Fibroblast of skin of left biceps (primary cell): ENCODE measurements around the gene NKD2.
"Not testable (repeated sequence)": the region's sequence is repeated elsewhere in the genome, so short reads cannot be mapped to it uniquely, and the experiment has no call there.

ENCODE experiments used
- DNase-seq, 2 experiments: peaks; one replicate each; pipeline ENCODE4 v3.0.0-alpha.2; 2013; ENCODE audit warnings: low read depth in 2 of 2

Gene NKD2

GRCh38 chr5:1068895-1069719, 60.5 kb downstream of the NKD2 start:
- DNase-seq: no peak

DNA sequence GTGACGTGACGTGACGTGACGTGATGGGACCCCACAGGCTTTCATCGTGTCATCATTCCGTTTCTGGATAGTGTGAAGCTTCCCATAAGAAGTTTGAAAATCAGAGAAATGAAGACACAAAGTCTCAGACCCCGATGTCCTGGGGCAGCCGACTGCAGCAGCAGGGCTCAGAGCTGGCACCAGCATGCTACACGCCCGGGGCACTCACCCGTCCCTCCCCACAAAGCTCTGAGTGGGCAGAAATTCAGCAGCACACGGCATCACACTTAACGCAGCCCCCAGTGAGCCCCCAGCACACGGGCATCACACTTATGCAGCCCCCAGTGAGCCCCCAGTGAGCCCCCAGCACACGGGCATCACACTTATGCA, 61.1 kb downstream of the NKD2 start:
- DNase-seq: no peak

DNA sequence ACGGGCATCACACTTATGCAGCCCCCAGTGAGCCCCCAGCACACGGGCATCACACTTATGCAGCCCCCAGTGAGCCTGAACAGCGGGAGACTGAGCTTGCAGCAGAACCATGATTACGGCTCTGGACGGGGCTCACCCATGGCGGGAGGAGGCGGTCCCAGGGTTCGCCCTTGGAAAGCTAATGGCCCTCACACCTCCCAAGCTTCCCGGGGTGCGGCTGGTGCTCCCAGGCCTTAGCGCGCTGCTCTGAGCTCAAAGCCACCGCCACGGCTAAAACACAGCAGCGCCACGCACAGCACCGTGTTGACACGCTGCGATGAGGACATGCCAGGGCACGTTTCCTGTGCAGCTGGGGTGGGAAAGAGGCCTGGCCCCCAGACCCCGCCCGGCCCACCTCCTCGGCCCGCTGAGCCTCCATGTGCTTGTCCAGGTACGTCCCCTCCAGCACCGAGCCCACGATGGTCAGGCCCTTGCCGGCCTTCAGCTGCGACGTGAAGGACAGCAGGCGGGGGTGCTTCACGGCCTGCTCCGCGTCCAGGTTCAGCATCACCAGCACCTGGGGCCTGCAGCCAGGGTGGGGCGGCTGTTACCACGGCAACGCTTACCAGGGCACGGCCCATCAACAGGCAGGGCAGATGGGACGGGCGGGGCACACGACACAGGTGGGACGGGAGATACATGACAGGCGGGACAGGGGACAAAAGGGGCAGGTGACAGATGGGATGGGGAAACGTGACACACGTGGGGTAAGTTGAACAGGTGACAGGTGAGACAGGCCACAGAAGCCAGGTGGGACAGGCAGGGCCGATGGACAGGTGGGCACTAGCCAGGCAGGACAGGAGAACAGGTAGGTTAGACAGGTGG, 64.9 kb downstream of the NKD2 start:
- DNase-seq: no peak

DNA sequence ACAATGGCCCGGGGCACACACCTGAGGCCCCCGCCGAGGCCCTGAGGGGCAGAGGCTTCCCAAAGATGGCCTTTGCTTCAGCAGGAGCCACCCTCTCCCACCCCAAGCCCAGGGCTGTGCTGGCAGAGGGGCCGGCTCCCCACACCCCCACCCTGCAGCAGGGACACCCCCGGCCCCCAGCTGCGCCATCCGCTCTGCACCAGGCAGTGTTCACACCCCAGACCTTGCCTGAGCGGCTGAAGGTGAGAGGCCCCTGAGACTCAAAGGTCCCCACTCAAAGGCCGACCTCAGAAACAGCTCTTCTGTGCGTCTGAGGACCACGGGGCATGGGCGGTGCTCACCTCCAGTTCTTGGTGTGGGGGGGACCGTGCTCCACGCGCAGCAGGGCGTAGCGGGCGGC, 65.6 kb downstream of the NKD2 start:
- no peak for DNase-seq

- DNase-seq: no peak
These were observed 66.4 kb downstream of the NKD2 start for GRCh38 chr5:1074816-1075554.

DNA sequence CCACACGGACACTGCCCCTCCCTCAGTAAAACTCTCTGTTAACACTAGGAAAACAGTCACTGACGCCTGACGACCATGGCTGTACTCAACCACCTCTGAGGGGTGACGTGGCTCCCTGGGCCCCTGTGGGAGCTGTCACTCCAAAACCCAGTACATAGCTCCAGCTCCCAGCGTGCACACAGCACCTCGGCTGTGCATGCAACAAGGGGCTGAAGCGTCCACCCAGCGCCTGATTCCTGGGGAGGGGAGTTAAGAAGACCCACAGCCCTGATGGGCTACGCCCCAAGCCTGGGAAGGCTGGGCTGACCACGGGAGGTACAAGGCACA, 66.9 kb downstream of the NKD2 start:
- no peak for DNase-seq

DNA sequence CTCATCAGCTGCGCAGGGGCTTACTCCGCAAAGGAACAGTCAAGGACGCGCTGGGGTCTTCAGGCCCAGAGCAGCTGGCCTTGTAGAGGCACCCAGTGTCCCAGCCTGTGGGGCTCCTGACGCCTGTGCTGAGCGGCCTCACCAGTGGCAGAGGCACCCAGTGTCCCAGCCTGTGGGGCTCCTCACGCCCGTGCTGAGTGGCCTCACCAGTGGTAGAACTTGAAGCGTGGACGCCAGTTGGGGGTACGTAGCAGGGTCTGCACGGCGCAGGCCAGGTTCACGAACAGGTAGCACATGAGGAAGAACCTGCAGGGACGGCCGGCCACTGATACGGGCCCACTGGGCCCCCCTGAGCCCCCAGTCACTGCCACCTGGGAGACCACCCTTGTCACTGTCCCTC, 67.3 kb downstream of the NKD2 start:
- no peak for DNase-seq

- DNase-seq: no peak
These were observed 67.8 kb downstream of the NKD2 start for GRCh38 chr5:1076406-1076805.

DNA sequence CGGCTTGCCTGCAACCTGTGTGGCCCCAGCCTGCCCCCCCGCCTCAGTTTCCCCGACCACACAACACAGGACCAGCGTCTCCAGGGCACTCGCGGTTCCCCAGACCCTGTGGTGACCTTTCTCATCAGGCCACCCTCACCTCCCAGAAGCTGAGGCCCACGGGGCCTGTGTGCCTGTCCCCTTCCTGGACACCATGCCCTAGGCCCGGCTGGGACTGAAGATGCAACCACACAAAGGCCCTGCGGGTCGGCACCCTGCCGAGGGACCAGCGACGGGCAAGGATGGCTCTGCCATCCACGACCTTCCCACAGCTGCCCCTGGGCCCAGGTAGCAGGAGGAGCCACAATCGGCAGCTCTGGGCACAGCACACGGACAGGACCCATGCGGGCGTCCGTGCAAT, 68.4 kb downstream of the NKD2 start:
- no peak for DNase-seq

GRCh38 chr5:1077491-1078020, 69.0 kb downstream of the NKD2 start:
- DNase-seq: no peak

GRCh38 chr5:1078206-1078605, 69.6 kb downstream of the NKD2 start:
- no peak for DNase-seq

DNA sequence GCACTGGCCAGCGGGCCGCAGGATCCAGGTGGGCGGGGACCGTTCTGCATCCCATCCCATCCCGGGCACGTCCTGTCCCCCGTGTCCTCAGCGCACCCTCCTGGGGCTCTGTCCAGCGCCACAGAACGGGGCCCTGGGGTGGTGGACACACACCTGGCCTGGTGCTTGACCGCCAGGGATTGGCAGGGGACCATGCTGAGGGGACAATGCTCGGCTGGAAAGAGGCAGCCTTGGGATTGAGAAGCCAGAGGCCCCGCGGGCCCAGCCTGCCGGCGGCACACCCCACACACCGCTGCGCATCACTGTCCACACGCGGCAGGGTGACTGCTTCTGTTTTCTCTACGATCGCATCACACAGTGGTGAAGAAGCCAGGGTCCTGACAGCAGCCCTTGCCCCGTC, 70.2 kb downstream of the NKD2 start:
- no peak for DNase-seq

DNA sequence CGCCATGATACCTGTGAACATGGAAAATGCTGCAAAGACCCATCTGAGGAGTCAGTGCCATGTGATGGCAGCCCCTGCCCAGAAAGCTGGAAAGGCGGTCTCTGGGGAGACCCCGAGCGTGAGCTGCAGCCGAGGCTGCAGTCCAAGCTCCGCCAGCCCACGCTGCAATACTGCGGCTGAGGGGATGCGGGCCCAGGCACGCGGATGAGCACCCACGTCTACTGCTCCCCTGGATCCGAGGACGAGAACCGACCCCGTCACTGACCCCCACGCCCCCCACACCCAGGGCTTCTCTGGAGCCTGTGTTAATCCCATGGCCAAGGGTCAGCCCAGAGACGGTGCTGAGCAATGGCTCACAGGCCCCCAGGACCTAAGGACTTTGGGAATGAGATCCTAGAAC, 70.9 kb downstream of the NKD2 start:
- DNase-seq: no peak

- DNase-seq: no peak
These were observed 71.4 kb downstream of the NKD2 start for GRCh38 chr5:1079961-1080360.

- no peak for DNase-seq
These were observed 71.8 kb downstream of the NKD2 start for GRCh38 chr5:1080432-1080831.

DNA sequence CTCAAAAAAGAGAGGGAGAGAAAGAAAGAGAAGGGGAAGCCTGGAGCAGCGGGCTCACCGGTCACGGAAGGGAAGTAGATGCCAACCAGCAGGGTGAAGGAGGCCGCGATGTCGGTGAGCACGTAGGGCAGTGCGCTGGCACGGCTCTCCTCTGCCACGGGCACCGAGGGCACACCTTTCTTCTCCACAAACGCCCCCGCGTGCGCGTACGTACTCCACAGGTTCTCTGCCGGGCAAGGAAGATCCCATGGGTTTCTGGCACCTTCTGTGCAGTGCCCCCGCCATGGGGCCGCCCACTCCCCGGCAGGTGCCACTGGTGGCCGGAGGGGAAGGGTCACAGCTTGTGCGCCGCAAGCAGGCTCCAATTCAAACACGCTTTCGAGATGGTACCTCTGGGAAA, 72.9 kb downstream of the NKD2 start:
- no peak for DNase-seq

GRCh38 chr5:1083026-1083425, 74.4 kb downstream of the NKD2 start:
- not testable (repeated sequence) for DNase-seq

GRCh38 chr5:1083823-1084605, 75.4 kb downstream of the NKD2 start:
- DNase-seq: no peak

DNA sequence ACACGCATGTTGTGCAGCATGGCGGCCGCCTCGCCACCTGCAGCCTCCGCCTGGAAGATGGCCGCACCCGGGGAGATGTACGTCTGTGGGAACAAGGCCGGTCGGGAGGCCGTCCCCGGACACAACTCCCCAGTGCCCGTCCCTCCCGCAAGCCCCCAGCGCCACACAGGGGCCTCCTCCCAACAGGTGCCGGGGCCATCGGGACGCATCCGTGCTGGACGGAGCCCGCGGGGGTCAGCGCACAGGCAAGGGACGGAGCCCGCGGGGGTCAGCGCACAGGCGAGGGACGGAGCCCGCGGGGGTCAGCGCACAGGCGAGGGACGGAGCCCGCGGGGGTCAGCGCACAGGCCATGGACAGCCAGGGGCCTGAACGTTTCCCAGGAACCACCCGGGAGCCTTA, 76.8 kb downstream of the NKD2 start:
- DNase-seq: no peak

GRCh38 chr5:1086137-1086536, 77.5 kb downstream of the NKD2 start:
- DNase-seq: no peak

- DNase-seq: no peak
These were observed 78.3 kb downstream of the NKD2 start for GRCh38 chr5:1086871-1087270.

GRCh38 chr5:1087428-1087827, 78.8 kb downstream of the NKD2 start:
- DNase-seq: no peak
